Stimulated activated CD8-positive, alpha-beta memory T cell treated with anti-CD3 and anti-CD28 coated beads, Interleukin-12 subunit alpha, Interleukin-12 subunit beta, amount 100 ng/mL, for 24 hours (primary cell): ENCODE data around the gene TMEM120B.

Experiments used
- DNase-seq: peaks from one replicate; pipeline ENCODE4 v3.0.0-alpha.2; 2020; ENCODE audit errors: extremely low read depth

The TMEM120B gene

DNA sequence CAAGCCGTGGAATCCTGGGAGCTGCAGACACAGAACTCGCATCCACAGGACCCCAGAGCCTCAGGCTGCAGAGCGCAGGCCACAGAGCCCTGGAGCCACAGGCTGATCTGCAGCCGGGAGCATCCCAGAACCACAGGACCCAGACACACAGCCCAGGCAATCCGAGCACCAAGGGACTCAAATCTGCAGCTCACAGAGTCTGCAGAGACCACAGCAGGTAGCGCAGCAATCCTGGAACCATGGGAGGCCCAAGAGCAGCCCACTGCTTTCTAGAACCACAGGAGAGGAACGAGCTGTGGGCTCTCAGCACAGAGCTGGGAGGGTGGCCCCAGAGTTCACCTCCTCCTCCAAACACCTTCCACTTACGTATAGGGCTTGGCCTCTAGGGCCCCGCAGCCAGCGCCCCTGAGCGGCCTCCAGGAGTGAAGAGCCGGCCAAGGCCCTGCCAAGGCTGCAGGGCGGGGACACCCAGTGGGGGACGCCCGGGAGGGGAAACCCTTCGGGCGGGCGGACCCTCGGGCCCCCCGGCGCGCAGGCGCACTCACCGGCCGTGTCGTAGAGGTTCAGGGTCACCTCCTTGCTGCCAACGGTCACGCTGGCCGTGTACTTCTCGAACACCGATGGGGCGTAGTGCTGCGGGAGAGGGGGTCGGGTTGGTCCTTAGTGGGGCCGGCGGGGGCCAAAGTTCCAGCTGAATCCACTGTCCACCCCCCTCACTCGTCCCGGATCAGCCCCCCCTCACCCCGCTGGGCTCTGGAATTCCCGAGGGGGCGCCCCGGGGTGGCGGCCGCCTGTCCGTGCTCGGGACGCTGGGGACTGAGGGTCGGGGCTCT is 80.3 kb downstream of the TMEM120B start:
- DNase-seq = no peak

DNA sequence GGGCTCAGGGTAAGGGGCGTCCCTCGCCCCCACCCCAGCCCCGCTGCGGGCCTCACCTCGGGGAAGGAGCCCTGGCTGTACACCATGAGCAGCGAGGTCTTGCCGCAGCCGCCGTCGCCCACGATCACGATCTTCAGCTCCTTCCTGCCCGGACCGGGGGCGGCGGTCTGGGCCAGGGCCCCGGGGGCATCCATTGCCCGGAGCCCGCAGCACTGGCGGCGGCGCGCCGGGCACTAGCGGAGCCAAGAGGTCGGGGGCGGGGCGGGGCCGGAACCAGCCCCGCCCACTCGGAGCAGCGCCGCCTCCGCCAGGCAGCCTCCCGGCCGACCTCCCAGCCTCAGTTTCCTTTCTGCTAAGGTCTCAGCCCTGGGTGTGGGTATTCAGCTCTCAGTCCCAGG is 80.9 kb downstream of the TMEM120B start, which contains the start of gene RHOF:
Gene RHOF (minus strand): TSS at position 249 of the 398 bp plus-strand sequence. CDS start 55 bp downstream, at position 194.
- DNase-seq = no peak

GRCh38 chr12:121793838-121794533 is 81.4 kb downstream of the TMEM120B start:
- DNase-seq = peak; percentile 84

DNA sequence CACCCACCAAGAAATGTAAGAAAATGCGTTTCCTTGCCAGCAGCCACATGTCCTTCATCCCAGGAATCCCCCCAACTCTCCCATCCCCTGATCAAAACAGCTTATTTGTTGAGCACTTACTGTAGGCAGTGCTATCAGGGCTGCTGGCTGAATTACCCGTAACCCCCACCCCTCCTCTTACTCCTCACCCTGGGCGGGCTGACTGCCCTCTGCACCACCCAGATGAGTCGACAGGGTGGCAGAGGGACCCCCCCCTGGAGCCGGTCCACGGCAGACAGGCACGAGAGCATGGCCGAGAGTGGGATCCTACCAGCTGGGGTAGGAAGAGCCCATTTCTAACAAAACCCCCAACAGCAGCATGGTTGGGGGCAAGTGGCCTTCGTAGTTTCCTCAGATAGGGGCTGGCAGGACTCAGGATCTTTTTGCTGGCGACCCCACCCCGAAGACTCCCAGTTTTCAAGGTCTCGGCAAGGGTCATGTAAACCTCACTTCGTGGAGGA is 82.0 kb downstream of the TMEM120B start:
- no peak for DNase-seq

- DNase-seq = no peak
Observed at GRCh38 chr12:121795034-121795968, 82.7 kb downstream of the TMEM120B start.

- no peak for DNase-seq
Observed at GRCh38 chr12:121796855-121797751, 84.6 kb downstream of the TMEM120B start.

GRCh38 chr12:121797937-121798786 is 85.6 kb downstream of the TMEM120B start:
- DNase-seq = no peak

GRCh38 chr12:121798787-121799155 is 86.2 kb downstream of the TMEM120B start:
- DNase-seq = no peak

DNA sequence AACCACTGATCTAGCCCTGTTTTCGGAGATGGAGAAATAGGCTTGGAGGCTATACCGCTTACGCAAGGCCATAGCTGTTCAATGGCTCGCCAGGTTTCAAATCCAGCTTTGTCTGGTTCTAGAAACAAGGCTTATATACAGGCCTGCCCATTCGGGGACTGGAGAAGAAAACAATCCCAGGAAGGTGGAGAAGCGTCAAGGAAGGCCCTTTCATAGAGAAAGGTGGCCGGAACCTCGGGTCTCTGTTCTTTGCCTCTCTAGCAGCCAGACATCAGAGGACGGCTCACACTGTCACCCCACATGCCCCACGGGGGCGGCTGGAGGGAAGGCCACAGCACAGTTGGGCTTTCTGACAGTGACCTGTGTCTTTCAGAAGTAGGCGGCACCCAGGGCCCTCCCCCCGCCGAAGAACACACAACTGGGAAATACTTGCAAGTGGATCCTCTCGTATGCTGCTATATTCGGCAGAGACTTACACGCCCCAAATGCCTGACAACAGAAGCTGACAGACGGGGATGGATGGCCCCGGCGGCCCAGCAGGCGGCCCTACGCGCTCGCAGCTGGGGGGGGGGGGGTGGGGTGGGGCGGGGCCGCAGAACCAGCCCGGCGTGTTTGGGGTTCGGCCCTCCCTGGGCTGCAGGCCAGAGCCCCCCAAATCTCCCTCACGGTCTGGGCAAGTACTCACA is 86.7 kb downstream of the TMEM120B start:
- no peak for DNase-seq

GRCh38 chr12:121799842-121800693 is 87.5 kb downstream of the TMEM120B start:
- no peak for DNase-seq

- no peak for DNase-seq
Observed at GRCh38 chr12:121800694-121801594, 88.4 kb downstream of the TMEM120B start.

- DNase-seq = no peak
Observed at GRCh38 chr12:121801595-121802484, 89.3 kb downstream of the TMEM120B start.

DNA sequence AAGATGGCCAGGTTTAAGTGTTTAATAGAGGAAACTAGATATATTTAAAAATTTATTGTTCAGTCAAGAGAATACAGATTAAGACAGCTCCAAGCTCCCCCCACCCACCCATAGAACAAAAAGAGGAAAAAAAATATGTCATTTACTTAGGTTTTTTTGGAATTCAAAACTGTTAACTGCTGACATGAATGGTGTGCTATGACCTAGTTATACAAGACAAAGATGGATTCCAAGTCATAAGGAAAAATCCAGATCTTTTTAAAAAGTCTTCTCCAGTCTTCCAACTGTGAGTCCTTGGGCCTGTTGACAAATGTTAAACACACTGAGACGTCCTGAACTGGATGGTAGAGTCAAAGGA is 89.9 kb downstream of the TMEM120B start:
- DNase-seq = no peak

DNA sequence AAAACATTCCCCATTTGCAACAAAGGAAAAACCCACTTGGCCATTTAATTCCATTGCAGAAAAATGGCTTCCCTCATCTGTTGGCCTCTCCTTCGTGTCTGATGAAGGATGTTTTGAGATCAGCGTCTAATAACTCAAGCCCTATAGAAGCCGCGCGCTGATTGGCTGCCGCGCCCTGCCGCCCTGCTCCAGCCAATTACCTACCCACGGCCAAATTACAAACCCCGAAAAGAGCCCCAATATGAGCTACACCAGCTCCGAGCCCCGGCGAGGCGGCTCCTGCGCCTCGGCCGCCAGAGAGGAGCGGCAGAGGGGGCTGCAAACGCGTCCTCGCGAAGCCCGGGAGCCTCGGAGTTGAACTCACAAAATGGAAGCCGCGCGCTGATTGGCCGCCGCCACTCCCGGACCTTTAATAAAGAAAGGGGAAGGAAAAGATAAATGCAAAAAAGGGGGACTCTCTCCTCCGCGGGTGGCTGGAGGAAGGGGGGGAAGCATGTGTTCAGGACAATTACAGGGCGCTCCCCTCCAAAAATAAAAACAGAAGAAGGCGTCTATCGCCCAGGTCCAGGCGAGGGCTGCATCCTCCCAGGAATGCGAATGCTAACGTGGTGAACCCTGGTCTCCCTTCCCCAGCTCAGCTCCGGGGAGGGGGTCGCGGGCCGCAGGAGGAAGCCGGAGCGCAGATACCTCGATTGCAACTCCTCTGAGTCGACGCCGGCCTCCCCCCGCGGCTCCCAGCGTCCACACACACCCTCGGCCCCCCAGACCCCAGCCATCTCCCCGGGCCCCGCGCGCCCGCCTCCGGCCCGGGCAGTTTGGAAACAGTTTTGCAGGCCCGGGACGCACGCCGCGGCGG is 90.5 kb downstream of the TMEM120B start:
- peak; percentile 73 for DNase-seq

DNA sequence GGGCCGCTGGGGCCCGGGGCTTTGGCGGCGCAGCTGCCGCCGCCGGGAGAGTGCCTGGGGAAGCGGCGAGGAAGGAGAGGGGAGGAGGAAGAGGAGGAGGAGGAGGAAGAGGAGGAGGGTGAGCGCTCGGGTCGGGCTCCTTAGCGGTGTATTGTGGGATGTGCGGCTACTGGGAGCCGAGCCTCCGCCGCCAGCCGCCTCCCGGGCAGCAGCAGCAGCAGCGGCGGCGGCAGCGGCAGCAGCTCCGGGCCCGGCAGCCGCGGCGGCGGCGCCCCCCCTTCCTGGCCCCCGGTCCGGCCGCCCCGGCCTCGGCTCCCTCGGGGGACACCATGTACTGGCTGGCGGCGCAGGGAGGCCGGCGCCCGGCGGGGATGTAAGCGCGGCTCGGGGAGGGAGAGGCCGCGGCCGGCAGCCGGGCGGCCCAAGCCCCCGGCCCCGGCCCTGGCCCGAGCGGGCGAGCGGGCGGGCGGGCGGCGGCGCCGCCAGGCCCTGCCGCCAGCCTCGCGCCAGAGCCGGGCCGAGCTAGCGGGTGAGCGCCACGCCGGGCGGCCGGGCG is 91.4 kb downstream of the TMEM120B start, which contains the start of gene SETD1B:
Gene SETD1B (plus strand): TSS at position 149 of the 556 bp plus-strand sequence. CDS start 729 bp downstream, outside the sequence.
- DNase-seq = no peak
